A673 (cell line): ENCODE measurements around the gene BCAS1.

Source experiments
- CTCF ChIP-seq: fragments of 300-800, 200-600 bp; sonication (generic); conservative IDR thresholded peaks from 2 replicates; pipeline ENCODE4 v1.5.1; 2017; ENCODE audit warnings: low read depth, mild to moderate bottlenecking, antibody characterized with exemption, low read length, moderate library complexity, mixed read lengths
- EZH2 ChIP-seq: fragments of 200-600 bp; sonication (generic); IDR thresholded peaks from 2 replicates; pipeline ENCODE4 v1.6.1; 2017; ENCODE audit warnings: borderline replicate concordance, low read depth, mild to moderate bottlenecking, mixed read lengths, antibody characterized with exemption, low read length; ENCODE audit not compliant: poor library complexity, severe bottlenecking

- TF ChIP-seq CTCF = no peak
- no peak for TF ChIP-seq EZH2
Observed at GRCh38 chr20:54076259-54076658, 5.9 kb upstream of the BCAS1 start.
